HepG2 (cell line): ENCODE results near the gene PXK. TPM values are rescaled to one million over a fixed set of nuclear protein-coding genes. Genes with fewer than 3 reads are reported as not detected.

ENCODE experiments used
- ATAC-seq: fragments of 200-7000 bp; cut with Tn5 transposase; 3 replicates; pipeline ENCODE4 v1.9.1; 2020; ENCODE audit warnings: mild to moderate bottlenecking, moderate library complexity
- BruUV-seq: library from RNA; stranded (reverse); fragments of 400-500 nt; replicated peaks from 2 replicates; lab custom pipeline; 2021; lab: Mats Ljungman, UMichigan
- CTCF ChIA-PET: fragments of 300-600 bp; formaldehyde crosslinking; extraction: SDS; loops from one replicate; lab custom pipeline; 2021; ENCODE audit warnings: low total read pairs, inconsistent platforms, low intra/inter-chr PET ratio; lab: Yijun Ruan, JAX
- POLR2A ChIA-PET: fragments of 350-600 bp; sonication (Branson Sonifier 250); formaldehyde crosslinking; loops from one replicate; lab custom pipeline; 2020; ENCODE audit warnings: antibody characterized with exemption, inconsistent platforms; lab: Yijun Ruan, JAX
- DNase-seq: peaks from one replicate; pipeline ENCODE4 v3.0.0-alpha.2; 2015; ENCODE audit warnings: low spot score
- FAIRE-seq: peaks from 3 replicates; lab custom pipeline; 2011; peaks lifted over from hg19 to GRCh38; lab: Jason Lieb, UNC
- H2AFZ ChIP-seq: one replicate; pipeline ENCODE4 v1.6.1; 2011; ENCODE audit warnings: low read length, inconsistent platforms
- H3K27ac ChIP-seq: fragments of 300-600 bp; 3 replicates; pipeline ENCODE4 v1.8.0; 2011; ENCODE audit warnings: mixed run types, mild to moderate bottlenecking, mixed read lengths, low read length, inconsistent platforms; ENCODE audit not compliant: insufficient read depth; ENCODE audit errors: extremely low read length
- H3K27me3 ChIP-seq, 2 experiments: fragments of 200-600 bp in 1 of 2; 2 replicates in 1 of 2; 3 replicates in 1 of 2; pipeline versions ENCODE4 v1.6.0 to v1.8.0; 2011; ENCODE audit warnings: low read length in 2 of 2, mild to moderate bottlenecking in 2 of 2, moderate library complexity in 2 of 2, inconsistent platforms in 1 of 2; ENCODE audit not compliant: insufficient read depth in 2 of 2, control insufficient read depth in 1 of 2
- H3K36me3 ChIP-seq, 2 experiments: fragments of 200-600 bp in 1 of 2; replicated peaks in 1 of 2; 2 replicates in 1 of 2; 3 replicates in 1 of 2; pipeline versions ENCODE4 v1.5.1 to v1.8.0; 2011; ENCODE audit warnings: low read length in 2 of 2, inconsistent platforms in 1 of 2; ENCODE audit not compliant: insufficient read depth in 2 of 2, control insufficient read depth in 1 of 2
- H3K4me1 ChIP-seq: 2 replicates; pipeline ENCODE4 v1.5.1; 2012; ENCODE audit warnings: low read length, inconsistent platforms; ENCODE audit not compliant: insufficient read depth
- H3K4me2 ChIP-seq: 2 replicates; pipeline ENCODE4 v1.6.0; 2011; ENCODE audit warnings: low read depth, low read length, inconsistent platforms
- H3K4me3 ChIP-seq, 3 experiments: fragments of 200-600 bp in 1 of 3; sonication (generic), shearing (Covaris generic) in 1 of 3; replicated peaks in 1 of 3; 2 replicates each; pipeline ENCODE4 v1.5.1; 2011 to 2016; ENCODE audit warnings: low read length in 3 of 3, inconsistent platforms in 2 of 3, low read depth in 2 of 3, mild to moderate bottlenecking in 2 of 3, control low read depth in 1 of 3, mixed read lengths in 1 of 3; ENCODE audit not compliant: insufficient read depth in 1 of 3
- H3K79me2 ChIP-seq: one replicate; pipeline ENCODE4 v1.6.1; 2011; ENCODE audit warnings: low read length, inconsistent platforms; ENCODE audit not compliant: insufficient read depth
- H3K9ac ChIP-seq: 2 replicates; pipeline ENCODE4 v1.6.0; 2011; ENCODE audit warnings: mild to moderate bottlenecking, low read depth, low read length, inconsistent platforms; ENCODE audit not compliant: insufficient read depth
- H3K9me3 ChIP-seq: 2 replicates; pipeline ENCODE4 v1.5.1; 2012; ENCODE audit warnings: mild to moderate bottlenecking, low read length
- H4K20me1 ChIP-seq: 2 replicates; pipeline ENCODE4 v1.6.0; 2011; ENCODE audit warnings: inconsistent platforms, mild to moderate bottlenecking, low read length, moderate library complexity; ENCODE audit not compliant: insufficient read depth
- SNRNP70 ChIP-seq: fragments of 200-400 bp; formaldehyde crosslinking; IDR thresholded peaks from 2 replicates; pipeline ENCODE4 v1.6.1; 2017; ENCODE audit warnings: mild to moderate bottlenecking, low read depth, low read length, moderate library complexity
- SSRP1 ChIP-seq: IDR thresholded peaks from 2 replicates; pipeline ENCODE4 v1.6.1; 2016; ENCODE audit warnings: control low read depth
- XRCC5 ChIP-seq: fragments of 200-400 bp; formaldehyde crosslinking; optimal IDR thresholded peaks from 2 replicates; pipeline ENCODE3; 2017; ENCODE audit warnings: mild to moderate bottlenecking, low read length
- ZBTB1 ChIP-seq: sonication (generic); formaldehyde crosslinking; IDR thresholded peaks from 2 replicates; pipeline ENCODE4 v1.4.0; 2020; ENCODE audit warnings: missing genetic modification reagents, borderline replicate concordance
- ZIK1 ChIP-seq: sonication (generic); formaldehyde crosslinking; IDR thresholded peaks from 2 replicates; pipeline ENCODE4 v1.5.0; 2020; ENCODE audit warnings: mild to moderate bottlenecking, low read depth, missing genetic modification reagents, borderline replicate concordance
- ZNF747 ChIP-seq: sonication (generic); formaldehyde crosslinking; IDR thresholded peaks from 2 replicates; pipeline ENCODE4 v1.8.1; 2023; ENCODE audit warnings: missing genetic modification reagents, mild to moderate bottlenecking, borderline replicate concordance
- ZSCAN20 ChIP-seq: sonication (generic); formaldehyde crosslinking; IDR thresholded peaks from 2 replicates; pipeline ENCODE4 v1.4.0; 2020; ENCODE audit warnings: missing genetic modification reagents, mild to moderate bottlenecking, borderline replicate concordance
- WGBS: methylation state at CpG from one replicate; pipeline ENCODE4 v1.1.6; 2017; ENCODE audit warnings: low lambda C conversion rate; 5-methylcytosine and 5-hydroxymethylcytosine counted together
- in situ Hi-C: cut with HindIII; loops from 2 replicates; pipeline ENCODE4 v1.10.0; 2017; ENCODE audit warnings: low pct_unique_long_range_greater_than_20kb; ENCODE audit not compliant: extremely low pct_ligation_motif_present
- intact Hi-C: fragments of 100-400 bp; cut with micrococcal nuclease; formaldehyde crosslinking; loops from one replicate; pipeline ENCODE4 v1.10.0; 2022; ENCODE audit not compliant: unreplicated experiment
- polyA plus RNA-seq, 8 experiments: library from polyadenylated mRNA; depleted of rRNA in 3 of 8; stranded (reverse) in 7 of 8; unstranded in 1 of 8; fragments of >200 nt; fragmentation: Illumina TruSeq in 4 of 8; extraction: Trizol in 4 of 8; gene quantifications; 2 replicates each; pipeline versions ENCODE4 v1.2.1 to v1.2.3, GENCODE V29; 2011 to 2016; ENCODE audit warnings: low read depth in 4 of 8, missing spikeins in 1 of 8, mixed read lengths in 1 of 8; ENCODE audit not compliant: insufficient read depth in 1 of 8
- total RNA-seq, 5 experiments: library from RNA; depleted of rRNA; stranded (reverse); fragments of >200 nt; fragmentation: Illumina TruSeq; extraction: Trizol; gene quantifications; 2 replicates each; pipeline ENCODE4 v1.2.3, GENCODE V29; 2016; ENCODE audit warnings: low read depth in 1 of 5
- TF ChIP-seq, protein P1 (sequence below): sonication (generic); formaldehyde crosslinking; IDR thresholded peaks from 2 replicates; pipeline ENCODE4 v1.5.0; 2020; ENCODE audit warnings: missing genetic modification reagents
- TF ChIP-seq, protein P2 (sequence below): sonication (generic); formaldehyde crosslinking; conservative IDR thresholded peaks from 2 replicates; pipeline ENCODE4 v1.4.0; 2020; ENCODE audit warnings: missing genetic modification reagents
- TF ChIP-seq, protein P3 (sequence below), 2 experiments: fragments of 450-650 bp in 1 of 2; sonication (generic) in 1 of 2; formaldehyde crosslinking in 1 of 2; IDR thresholded peaks; 2 replicates each; pipeline versions ENCODE4 v1.6.1 to v1.8.0; 2016 to 2022; ENCODE audit warnings: antibody characterized with exemption in 1 of 2, mild to moderate bottlenecking in 1 of 2, missing genetic modification reagents in 1 of 2

PXK gene
- total and polyA plus RNA-seq, 2 of the 13 experiments (the other 11 are each of a cell fraction or from before 2014, with no cell fraction given): 6.4 to 18.6 TPM

DNA sequence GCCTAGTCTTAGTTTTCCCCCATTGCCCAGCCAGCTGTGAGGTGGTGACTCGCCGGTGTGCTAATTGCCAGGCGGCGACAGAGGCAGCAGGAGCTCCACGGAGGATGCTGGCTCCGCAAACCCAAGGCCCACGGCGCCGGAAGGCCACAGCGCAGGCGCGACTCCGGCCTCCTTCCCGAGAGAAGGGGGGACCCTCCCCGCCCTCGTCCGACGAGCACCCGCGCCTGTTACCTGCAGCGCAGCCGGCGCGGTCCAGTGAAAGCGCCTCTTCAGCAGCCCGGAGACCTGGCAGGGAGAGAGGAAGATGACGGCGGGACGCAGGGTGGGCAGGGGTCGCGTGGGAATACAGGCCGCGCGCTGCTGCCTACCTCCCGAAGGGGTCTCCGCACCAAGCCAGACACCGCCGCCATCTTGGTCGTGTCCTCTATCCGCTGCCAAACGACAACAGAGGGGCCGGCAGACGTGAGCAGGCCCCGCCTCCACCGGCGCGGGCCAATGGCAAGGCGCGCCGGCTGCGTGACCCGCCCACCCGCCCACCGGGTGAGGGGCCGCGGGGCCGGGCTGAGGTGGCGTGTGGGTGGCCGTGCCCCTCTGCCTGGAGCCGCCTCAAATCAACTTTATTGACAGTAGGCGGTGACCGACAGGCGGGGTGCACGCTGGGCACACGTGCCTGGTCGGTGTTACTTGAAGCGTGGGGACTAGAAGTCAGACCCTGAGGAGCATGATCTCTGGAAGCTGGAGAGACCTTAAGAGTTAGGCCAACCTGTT lies 100.9 kb downstream of the PXK start, which contains the start of gene PDHB:
Gene PDHB, minus strand, starts transcription at position 433 of the 768 bp plus-strand sequence. Its CDS starts 23 bp downstream, at position 410.
- peaks cover 53% of the 10 kb centered on the region for H3K4me1 ChIP-seq
- H3K36me3 ChIP-seq: peaks cover 5 to 37% of the 10 kb centered on the region in 2 experiments
- H3K4me2 ChIP-seq: peak within 1 kb of the TSS; percentile 90
- H3K4me3 ChIP-seq: peak within 1 kb of the TSS; percentile 68 to 97 (median 93)
- whole genome bisulfite sequencing: 0% methylated on average over 20 of the region's 67 CpGs
- ChIA-PET POLR2A (interaction anchor here (0.6 to 1.9 kb wide), 16 partner anchors 9 to 127 kb away, joined by 3 to 11 read pairs (median 3); partner anchors contain the start of genes HTD2 and RPP14), CTCF (no interaction called here)
- H3K9me3 ChIP-seq: no peaks in the 10 kb centered on the region
- peak; percentile 53 for FAIRE-seq
- H2AFZ ChIP-seq: no peak within 1 kb of the TSS
- H4K20me1 ChIP-seq: no peaks in the 10 kb centered on the region
- peak within 1 kb of the TSS; percentile 97 for H3K9ac ChIP-seq
- H3K27me3 ChIP-seq: peaks cover 0 to 1% of the 10 kb centered on the region in 2 experiments; a peak in 1 of 5 replicates
- H3K27ac ChIP-seq: peak within 1 kb of the TSS; percentile 92
- ATAC-seq: peak; percentile 97
- BruUV-seq: TSS peak; percentile 54
- DNase-seq: peak; percentile 77
- intact Hi-C loops (loop anchor here (2.0 to 5.0 kb wide), 2 partner anchors 59 to 87 kb away; partner anchors contain the start of gene KCTD6), in situ Hi-C loops (no loop called here)
- peaks cover 19% of the 10 kb centered on the region for H3K79me2 ChIP-seq
- peak; percentile 81 for TF ChIP-seq ZIK1 (CRISPR knock-in tag)
- no peak for TF ChIP-seq ZSCAN20
- TF ChIP-seq, protein P1, sequence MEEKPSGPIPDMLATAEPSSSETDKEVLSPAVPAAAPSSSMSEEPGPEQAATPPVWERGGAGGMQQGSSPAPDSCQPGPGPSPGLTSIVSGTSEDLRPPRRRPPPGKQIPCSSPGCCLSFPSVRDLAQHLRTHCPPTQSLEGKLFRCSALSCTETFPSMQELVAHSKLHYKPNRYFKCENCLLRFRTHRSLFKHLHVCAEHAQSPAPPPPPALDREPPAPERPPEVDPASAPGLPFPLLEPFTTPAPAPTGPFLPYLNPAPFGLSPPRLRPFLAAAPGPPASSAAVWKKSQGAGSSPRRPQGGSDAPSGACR (CRISPR knock-in tag): peak; percentile 79; the same call in 1 of the 2 replicates
- TF ChIP-seq, protein P2, sequence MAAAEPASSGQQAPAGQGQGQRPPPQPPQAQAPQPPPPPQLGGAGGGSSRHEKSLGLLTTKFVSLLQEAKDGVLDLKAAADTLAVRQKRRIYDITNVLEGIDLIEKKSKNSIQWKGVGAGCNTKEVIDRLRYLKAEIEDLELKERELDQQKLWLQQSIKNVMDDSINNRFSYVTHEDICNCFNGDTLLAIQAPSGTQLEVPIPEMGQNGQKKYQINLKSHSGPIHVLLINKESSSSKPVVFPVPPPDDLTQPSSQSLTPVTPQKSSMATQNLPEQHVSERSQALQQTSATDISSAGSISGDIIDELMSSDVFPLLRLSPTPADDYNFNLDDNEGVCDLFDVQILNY (CRISPR knock-in tag): 0 out of 2 replicates have a peak, but pooled peaks have one; percentile 54
- TF ChIP-seq ZBTB1: no peak
- no peak for TF ChIP-seq SNRNP70
- peak; percentile 80; the same call in 1 of the 2 replicates for TF ChIP-seq ZNF747 (CRISPR knock-in tag)
- TF ChIP-seq, protein P3, sequence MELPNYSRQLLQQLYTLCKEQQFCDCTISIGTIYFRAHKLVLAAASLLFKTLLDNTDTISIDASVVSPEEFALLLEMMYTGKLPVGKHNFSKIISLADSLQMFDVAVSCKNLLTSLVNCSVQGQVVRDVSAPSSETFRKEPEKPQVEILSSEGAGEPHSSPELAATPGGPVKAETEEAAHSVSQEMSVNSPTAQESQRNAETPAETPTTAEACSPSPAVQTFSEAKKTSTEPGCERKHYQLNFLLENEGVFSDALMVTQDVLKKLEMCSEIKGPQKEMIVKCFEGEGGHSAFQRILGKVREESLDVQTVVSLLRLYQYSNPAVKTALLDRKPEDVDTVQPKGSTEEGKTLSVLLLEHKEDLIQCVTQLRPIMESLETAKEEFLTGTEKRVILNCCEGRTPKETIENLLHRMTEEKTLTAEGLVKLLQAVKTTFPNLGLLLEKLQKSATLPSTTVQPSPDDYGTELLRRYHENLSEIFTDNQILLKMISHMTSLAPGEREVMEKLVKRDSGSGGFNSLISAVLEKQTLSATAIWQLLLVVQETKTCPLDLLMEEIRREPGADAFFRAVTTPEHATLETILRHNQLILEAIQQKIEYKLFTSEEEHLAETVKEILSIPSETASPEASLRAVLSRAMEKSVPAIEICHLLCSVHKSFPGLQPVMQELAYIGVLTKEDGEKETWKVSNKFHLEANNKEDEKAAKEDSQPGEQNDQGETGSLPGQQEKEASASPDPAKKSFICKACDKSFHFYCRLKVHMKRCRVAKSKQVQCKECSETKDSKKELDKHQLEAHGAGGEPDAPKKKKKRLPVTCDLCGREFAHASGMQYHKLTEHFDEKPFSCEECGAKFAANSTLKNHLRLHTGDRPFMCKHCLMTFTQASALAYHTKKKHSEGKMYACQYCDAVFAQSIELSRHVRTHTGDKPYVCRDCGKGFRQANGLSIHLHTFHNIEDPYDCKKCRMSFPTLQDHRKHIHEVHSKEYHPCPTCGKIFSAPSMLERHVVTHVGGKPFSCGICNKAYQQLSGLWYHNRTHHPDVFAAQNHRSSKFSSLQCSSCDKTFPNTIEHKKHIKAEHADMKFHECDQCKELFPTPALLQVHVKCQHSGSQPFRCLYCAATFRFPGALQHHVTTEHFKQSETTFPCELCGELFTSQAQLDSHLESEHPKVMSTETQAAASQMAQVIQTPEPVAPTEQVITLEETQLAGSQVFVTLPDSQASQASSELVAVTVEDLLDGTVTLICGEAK (IDR thresholded peaks at IDR 0.05): peak; percentile 85
- TF ChIP-seq, protein P3 (CRISPR knock-in tag; IDR thresholded peaks at IDR 0.05): peak; percentile 99
- no peak for TF ChIP-seq SSRP1 (CRISPR knock-in tag)
- TF ChIP-seq XRCC5: peak; percentile 11
